ENCODE data around the gene CBX2. TPM values are rescaled to one million over a fixed set of nuclear protein-coding genes. Genes with fewer than 3 reads are reported as not detected.
"Not testable (repeated sequence)": the region's sequence is repeated elsewhere in the genome, so short reads cannot be mapped to it uniquely, and the experiment has no call there.

Gene CBX2
- polyA plus RNA-seq, 1 of the 3 experiments (the other 2 are of a cell fraction), result 22.4 TPM

- TF ChIP-seq FOSL2 (IDR thresholded peaks at IDR 0.05; ENCODE audit: borderline replicate concordance, low read depth) (no peak), RXRA (IDR thresholded peaks at IDR 0.05; ENCODE audit: borderline replicate concordance, low read depth) (no peak), POLR2AphosphoS5 (IDR thresholded peaks at IDR 0.05; ENCODE audit: low read depth, low read length) (no peak), USF2 (IDR thresholded peaks at IDR 0.05; ENCODE audit: borderline replicate concordance, low read depth, low read length) (no peak)
Observed at GRCh38 chr17:79752175-79752574, 25.8 kb upstream of the CBX2 start.

GRCh38 chr17:79754370-79754769, 23.6 kb upstream of the CBX2 start:
- DNase-seq, result no peak

More at GRCh38 chr17:79752175-79752574, 25.8 kb upstream of the CBX2 start:
- Histone ChIP-seq H2AFZ (ENCODE audit: low read depth) (no peak overlapping the region), H3K4me1 (ENCODE audit: control insufficient read depth in 1 of 2, insufficient read depth in 2 of 2, low read depth in 1 of 2, low read length in 1 of 2) (peaks cover 0 to 6% of the 10 kb centered on the region in 2 experiments; a peak in 1 of 4 replicates), H3K9me3 (no peaks in the 10 kb centered on the region), H3F3A (replicated peaks; ENCODE audit: insufficient read depth) (peaks cover 16% of the 10 kb centered on the region), H3K9ac (no peak overlapping the region), H4K20me1 (ENCODE audit: insufficient read depth) (no peaks in the 10 kb centered on the region), H3K4me2 (no peak overlapping the region), H3K36me3 (replicated peaks in 1 of 2; ENCODE audit: control insufficient read depth in 1 of 2, insufficient read depth in 2 of 2, low read length in 1 of 2) (no peaks in the 10 kb centered on the region), H3K79me2 (ENCODE audit: insufficient read depth) (no peaks in the 10 kb centered on the region), H3K27me3 (ENCODE audit: insufficient read depth) (peaks cover 16% of the 10 kb centered on the region), H3K27ac (ENCODE audit: low read depth in 2 of 2, low read length in 1 of 2) (no peak overlapping the region), H3K9me2 (no peaks in the 10 kb centered on the region), H3K4me3 (ENCODE audit: low read depth in 2 of 2, low read length in 1 of 2) (no peak overlapping the region)
- ChIA-PET POLR2A (interaction anchor here (0.6 kb wide), 1 partner anchor 235 kb away, joined by 6 read pairs; no protein-coding TSS in a partner anchor), CTCF (interaction anchor here (0.6 to 3.1 kb wide), 5 partner anchors 11 to 253 kb away, joined by 3 to 22 read pairs (median 3); no protein-coding TSS in a partner anchor)
- WGBS (ENCODE audit: low lambda C conversion rate), result 83% methylated on average over 13 of the region's 13 CpGs
- no peak for DNase-seq

GRCh38 chr17:79754903-79755302, 23.0 kb upstream of the CBX2 start:
- H3K4me2 ChIP-seq; H3K36me3 ChIP-seq (replicated peaks in 1 of 2; ENCODE audit: control insufficient read depth in 1 of 2, insufficient read depth in 2 of 2, low read length in 1 of 2); H3K9ac ChIP-seq; H3K4me3 ChIP-seq (ENCODE audit: low read depth in 2 of 2, low read length in 1 of 2); H3F3A ChIP-seq (replicated peaks; ENCODE audit: insufficient read depth); DNase-seq; H3K9me3 ChIP-seq; POLR2A ChIA-PET; H3K79me2 ChIP-seq (ENCODE audit: insufficient read depth); H2AFZ ChIP-seq (ENCODE audit: low read depth); H3K27me3 ChIP-seq (ENCODE audit: insufficient read depth); H4K20me1 ChIP-seq (ENCODE audit: insufficient read depth); H3K27ac ChIP-seq (ENCODE audit: low read depth in 2 of 2, low read length in 1 of 2); H3K4me1 ChIP-seq (ENCODE audit: control insufficient read depth in 1 of 2, insufficient read depth in 2 of 2, low read depth in 1 of 2, low read length in 1 of 2); H3K9me2 ChIP-seq: not testable (repeated sequence)
- 87% methylated on average over 9 of the region's 9 CpGs for WGBS (ENCODE audit: low lambda C conversion rate)
- CTCF ChIA-PET, result interaction anchor here (0.8 to 2.0 kb wide), 5 partner anchors 8 to 90 kb away, joined by 3 to 6 read pairs (median 4); no protein-coding TSS in a partner anchor

More at GRCh38 chr17:79754370-79754769, 23.6 kb upstream of the CBX2 start:
- peaks cover 3% of the 10 kb centered on the region; the same call in 1 of the 2 replicates for H3K27me3 ChIP-seq (ENCODE audit: insufficient read depth)
- ChIA-PET CTCF (interaction anchor here (1.0 to 2.0 kb wide), 3 partner anchors 9 to 80 kb away, joined by 3 to 6 read pairs (median 4); no protein-coding TSS in a partner anchor), POLR2A (no interaction called here)
- H2AFZ ChIP-seq (ENCODE audit: low read depth), result no peak overlapping the region
- no peak overlapping the region for H3K4me3 ChIP-seq (ENCODE audit: low read depth in 2 of 2, low read length in 1 of 2)
- H3K9ac ChIP-seq, result no peak overlapping the region
- no peak overlapping the region for H3K27ac ChIP-seq (ENCODE audit: low read depth in 2 of 2, low read length in 1 of 2)
- WGBS (ENCODE audit: low lambda C conversion rate), result 84% methylated on average over 12 of the region's 12 CpGs
- H3F3A ChIP-seq (replicated peaks; ENCODE audit: insufficient read depth), result peaks cover 6% of the 10 kb centered on the region
- no peaks in the 10 kb centered on the region for H3K36me3 ChIP-seq (replicated peaks in 1 of 2; ENCODE audit: control insufficient read depth in 1 of 2, insufficient read depth in 2 of 2, low read length in 1 of 2)
- H3K9me3 ChIP-seq, result no peaks in the 10 kb centered on the region
- no peaks in the 10 kb centered on the region for H3K9me2 ChIP-seq
- no peaks in the 10 kb centered on the region for H3K79me2 ChIP-seq (ENCODE audit: insufficient read depth)
- TF ChIP-seq TAF1 (IDR thresholded peaks at IDR 0.05; ENCODE audit: borderline replicate concordance, low read depth, low read length) (no peak), ELF1 (IDR thresholded peaks at IDR 0.05) (no peak), GATA2 (CRISPR knock-in tag; IDR thresholded peaks at IDR 0.05) (no peak), RCOR1 (IDR thresholded peaks at IDR 0.05; ENCODE audit: low read length) (no peak), NFIC (IDR thresholded peaks at IDR 0.05; ENCODE audit: borderline replicate concordance) (no peak), JUND (IDR thresholded peaks at IDR 0.05) (no peak), IRF3 (IDR thresholded peaks at IDR 0.05; ENCODE audit: low read depth, low read length) (no peak), POLR2AphosphoS5 (IDR thresholded peaks at IDR 0.05; ENCODE audit: low read depth, low read length) (no peak), TEAD4 (IDR thresholded peaks at IDR 0.05; ENCODE audit: borderline replicate concordance, insufficient read depth) (no peak), FOSL2 (IDR thresholded peaks at IDR 0.05; ENCODE audit: borderline replicate concordance, low read depth) (no peak), TCF12 (IDR thresholded peaks at IDR 0.05) (no peak), EZH2phosphoT487 (IDR thresholded peaks at IDR 0.05; ENCODE audit: borderline replicate concordance, low read depth) (no peak), RFX5 (IDR thresholded peaks at IDR 0.05; ENCODE audit: low read length) (no peak), RXRA (IDR thresholded peaks at IDR 0.05; ENCODE audit: borderline replicate concordance, low read depth) (no peak), PBX3 (IDR thresholded peaks at IDR 0.05) (no peak), USF2 (IDR thresholded peaks at IDR 0.05; ENCODE audit: borderline replicate concordance, low read depth, low read length) (no peak), MXI1 (IDR thresholded peaks at IDR 0.05; ENCODE audit: low read depth, low read length) (no peak), NRF1 (IDR thresholded peaks at IDR 0.05; ENCODE audit: low read depth, low read length) (no peak), RAD21 (IDR thresholded peaks at IDR 0.05; ENCODE audit: low read length) (no peak), FOXM1 (IDR thresholded peaks at IDR 0.05; ENCODE audit: low read depth) (no peak)
- no peaks in the 10 kb centered on the region for H3K4me1 ChIP-seq (ENCODE audit: control insufficient read depth in 1 of 2, insufficient read depth in 2 of 2, low read depth in 1 of 2, low read length in 1 of 2)
- no peak overlapping the region for H3K4me2 ChIP-seq
- H4K20me1 ChIP-seq (ENCODE audit: insufficient read depth), result no peaks in the 10 kb centered on the region

All from SK-N-SH (cell line).